ENCODE data around the gene TBX2. TPM values are rescaled to one million over a fixed set of nuclear protein-coding genes. Genes with fewer than 3 reads are reported as not detected.

TBX2 gene
- polyA plus RNA-seq, 1 experiment, result 7.8 TPM

DNA sequence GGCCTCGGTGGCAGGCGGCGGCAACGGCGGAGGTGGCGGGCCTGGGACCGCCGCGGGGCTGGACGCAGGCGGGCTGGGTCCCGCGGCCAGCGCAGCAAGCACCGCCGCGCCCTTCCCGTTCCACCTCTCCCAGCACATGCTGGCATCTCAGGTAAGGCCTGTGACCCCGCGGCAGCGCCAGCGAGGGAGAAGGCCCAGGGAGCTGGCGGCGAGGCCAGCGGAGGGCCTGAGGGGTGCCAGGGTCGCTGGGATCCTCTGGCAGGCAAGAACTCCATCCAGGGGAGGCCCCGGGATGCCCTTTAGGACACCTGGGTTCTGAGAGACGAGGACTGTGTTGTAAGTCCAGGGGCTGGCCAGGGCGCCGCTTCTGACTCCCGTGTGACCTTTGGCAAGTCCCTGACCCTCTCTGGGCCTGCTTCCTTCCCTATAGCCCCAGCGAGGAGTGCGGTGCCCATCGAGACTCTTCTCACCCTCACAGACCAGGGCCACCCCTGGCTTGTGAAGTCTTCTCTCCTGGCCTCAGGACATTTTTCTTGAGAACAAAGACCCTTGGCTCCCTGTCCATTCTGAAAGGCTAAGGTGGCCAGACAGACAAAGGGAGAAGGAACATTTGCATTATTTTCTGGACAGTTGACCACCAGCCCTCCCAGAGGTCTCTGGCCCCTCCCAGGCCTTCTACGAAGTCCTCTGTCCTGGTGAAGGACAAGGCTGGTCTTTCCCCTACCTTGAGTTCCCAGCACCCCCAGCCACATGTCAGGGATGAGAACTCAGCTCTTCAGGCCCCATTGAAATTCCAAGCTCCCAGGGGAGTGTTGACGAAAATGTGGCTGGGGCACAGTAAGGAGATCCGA is 6.3 kb downstream of the TBX2 start:
- Histone ChIP-seq H3K4me3 (ENCODE audit: low read depth, low read length) (peak overlapping the region; percentile 78), H3K27me3 (ENCODE audit: control insufficient read depth, insufficient read depth, low read length) (no peaks in the 10 kb centered on the region), H3K36me3 (ENCODE audit: control insufficient read depth, insufficient read depth, low read length) (peaks cover 26% of the 10 kb centered on the region)
- ChIA-PET CTCF (interaction anchor here (1.0 to 6.3 kb wide), 5 partner anchors 8 to 434 kb away, joined by 3 to 35 read pairs (median 4); partner anchors contain the start of gene TBX2), POLR2A (interaction anchor here (0.6 kb wide), 1 partner anchor 204 kb away, joined by 10 read pairs; no protein-coding TSS in a partner anchor)
- no peak for DNase-seq (ENCODE audit: low read depth)
- TF ChIP-seq, protein P1, sequence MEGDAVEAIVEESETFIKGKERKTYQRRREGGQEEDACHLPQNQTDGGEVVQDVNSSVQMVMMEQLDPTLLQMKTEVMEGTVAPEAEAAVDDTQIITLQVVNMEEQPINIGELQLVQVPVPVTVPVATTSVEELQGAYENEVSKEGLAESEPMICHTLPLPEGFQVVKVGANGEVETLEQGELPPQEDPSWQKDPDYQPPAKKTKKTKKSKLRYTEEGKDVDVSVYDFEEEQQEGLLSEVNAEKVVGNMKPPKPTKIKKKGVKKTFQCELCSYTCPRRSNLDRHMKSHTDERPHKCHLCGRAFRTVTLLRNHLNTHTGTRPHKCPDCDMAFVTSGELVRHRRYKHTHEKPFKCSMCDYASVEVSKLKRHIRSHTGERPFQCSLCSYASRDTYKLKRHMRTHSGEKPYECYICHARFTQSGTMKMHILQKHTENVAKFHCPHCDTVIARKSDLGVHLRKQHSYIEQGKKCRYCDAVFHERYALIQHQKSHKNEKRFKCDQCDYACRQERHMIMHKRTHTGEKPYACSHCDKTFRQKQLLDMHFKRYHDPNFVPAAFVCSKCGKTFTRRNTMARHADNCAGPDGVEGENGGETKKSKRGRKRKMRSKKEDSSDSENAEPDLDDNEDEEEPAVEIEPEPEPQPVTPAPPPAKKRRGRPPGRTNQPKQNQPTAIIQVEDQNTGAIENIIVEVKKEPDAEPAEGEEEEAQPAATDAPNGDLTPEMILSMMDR (IDR thresholded peaks at IDR 0.05; ENCODE audit: insufficient read depth, low read depth, low read length), result no peak

DNA sequence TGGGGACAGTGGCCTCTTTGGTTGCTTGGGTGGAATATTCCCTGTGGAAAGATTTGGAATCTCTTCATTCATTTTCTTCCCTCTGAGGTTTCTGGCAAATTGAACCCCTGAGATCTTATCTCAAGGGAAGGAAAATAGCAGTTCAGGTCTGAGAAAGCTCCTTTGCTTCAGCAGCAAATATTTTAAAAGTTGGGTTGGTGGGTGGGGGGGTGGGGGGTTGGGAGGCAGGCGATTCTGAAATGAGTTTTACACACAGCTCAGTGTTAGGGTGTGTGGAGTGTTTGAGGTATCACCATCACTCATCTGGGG is 6.8 kb downstream of the TBX2 start:
- TF ChIP-seq, protein P1 (IDR thresholded peaks at IDR 0.05; ENCODE audit: insufficient read depth, low read depth, low read length), result no peak
- Histone ChIP-seq H3K27me3 (ENCODE audit: control insufficient read depth, insufficient read depth, low read length) (no peaks in the 10 kb centered on the region), H3K4me3 (ENCODE audit: low read depth, low read length) (no peak overlapping the region), H3K36me3 (ENCODE audit: control insufficient read depth, insufficient read depth, low read length) (peaks cover 26% of the 10 kb centered on the region)
- POLR2A ChIA-PET, result interaction anchor here (0.6 kb wide), 1 partner anchor 205 kb away, joined by 10 read pairs; no protein-coding TSS in a partner anchor
- CTCF ChIA-PET, result interaction anchor here (1.0 to 6.3 kb wide), 4 partner anchors 8 to 435 kb away, joined by 3 to 35 read pairs (median 11); partner anchors contain the start of gene TBX2
- no peak for DNase-seq (ENCODE audit: low read depth)

DNA sequence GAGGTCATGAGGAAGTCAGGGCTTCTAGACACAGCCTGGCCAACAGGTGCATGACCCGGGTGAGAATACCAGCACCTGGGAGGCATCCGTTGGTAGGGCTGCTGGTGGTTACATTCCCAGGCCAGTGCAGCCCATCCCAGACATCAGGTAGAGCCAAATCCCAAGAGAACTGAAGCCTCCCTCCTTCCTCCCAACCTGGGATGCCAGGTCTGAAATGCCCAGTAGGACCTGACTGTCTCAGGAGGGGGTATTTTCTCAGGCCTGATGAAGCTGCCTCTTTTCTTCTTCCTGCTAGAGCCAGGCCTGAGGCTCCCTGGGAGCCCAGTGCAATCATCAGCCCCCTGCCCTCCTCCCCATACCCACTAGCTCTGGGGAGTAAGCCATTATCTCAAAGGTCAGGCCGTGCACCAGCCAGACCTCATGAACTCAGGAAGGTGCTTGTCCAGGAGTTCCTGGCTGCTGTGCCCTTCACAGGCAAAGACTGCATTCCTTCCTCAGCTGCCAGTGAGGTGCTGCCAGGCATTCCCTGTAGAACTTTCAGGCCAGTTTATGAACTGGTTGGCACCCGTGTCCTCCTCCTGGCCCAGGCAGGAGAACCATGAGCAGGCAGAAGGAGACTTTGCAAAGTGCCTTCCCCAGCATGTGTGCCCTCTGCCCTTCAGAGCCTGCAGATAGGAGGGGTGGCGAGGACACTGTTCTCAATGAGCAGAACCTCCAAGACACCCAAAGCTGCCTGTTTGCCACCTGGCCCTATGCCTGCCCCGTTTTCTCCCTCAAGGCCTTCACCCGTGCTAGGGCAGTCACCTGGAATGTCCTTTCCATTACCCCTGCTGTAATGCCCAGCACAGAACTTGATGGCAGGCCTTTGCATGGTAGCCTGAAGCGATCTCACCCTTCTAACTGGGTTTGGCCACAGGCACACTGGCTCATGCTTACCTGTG is 7.6 kb downstream of the TBX2 start:
- Histone ChIP-seq H3K36me3 (ENCODE audit: control insufficient read depth, insufficient read depth, low read length) (peaks cover 23% of the 10 kb centered on the region), H3K27me3 (ENCODE audit: control insufficient read depth, insufficient read depth, low read length) (no peaks in the 10 kb centered on the region), H3K4me3 (ENCODE audit: low read depth, low read length) (no peak overlapping the region)
- ChIA-PET CTCF (interaction anchor here (0.5 to 14.0 kb wide), 6 partner anchors 9 to 654 kb away, joined by 3 to 206 read pairs (median 26); partner anchors contain the start of gene TBX2), POLR2A (no interaction called here)
- TF ChIP-seq, protein P1 (IDR thresholded peaks at IDR 0.05; ENCODE audit: insufficient read depth, low read depth, low read length), result no peak
- DNase-seq (ENCODE audit: low read depth), result no peak

DNA sequence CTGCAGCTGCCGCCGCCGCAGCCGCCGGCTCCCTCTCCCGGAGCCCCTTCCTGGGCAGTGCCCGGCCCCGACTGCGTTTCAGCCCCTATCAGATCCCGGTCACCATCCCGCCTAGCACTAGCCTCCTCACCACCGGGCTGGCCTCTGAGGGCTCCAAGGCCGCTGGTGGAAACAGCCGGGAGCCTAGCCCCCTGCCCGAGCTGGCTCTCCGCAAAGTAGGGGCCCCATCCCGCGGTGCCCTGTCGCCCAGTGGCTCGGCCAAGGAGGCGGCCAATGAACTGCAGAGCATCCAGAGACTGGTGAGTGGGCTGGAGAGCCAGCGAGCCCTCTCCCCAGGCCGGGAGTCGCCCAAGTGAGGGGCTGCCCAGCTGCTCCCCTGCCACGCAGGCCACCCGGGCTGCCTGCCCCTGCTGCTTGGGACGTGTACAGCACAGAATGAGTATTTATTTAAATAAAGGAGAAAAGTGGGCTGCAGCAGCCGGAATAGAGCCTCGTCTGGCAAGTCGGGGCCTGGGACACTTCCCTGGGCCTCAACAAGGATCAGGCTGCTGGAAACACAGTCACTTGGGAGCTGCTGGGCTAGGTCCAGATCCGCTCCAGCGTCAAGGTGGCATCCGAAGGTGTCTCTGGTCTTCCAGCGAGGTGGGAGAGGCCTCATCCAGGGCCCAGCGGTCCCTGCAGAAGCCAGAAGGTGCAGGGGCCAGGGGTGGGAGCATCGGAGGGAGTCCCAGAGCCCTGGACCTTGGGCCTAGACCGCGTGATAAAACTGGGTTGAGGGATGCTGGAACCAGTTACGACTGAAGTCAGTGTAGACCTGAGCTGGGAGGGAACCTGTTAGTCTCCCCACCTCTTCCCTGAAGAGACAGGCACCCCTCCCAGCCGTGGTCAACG is 8.8 kb downstream of the TBX2 start:
- Histone ChIP-seq H3K36me3 (ENCODE audit: control insufficient read depth, insufficient read depth, low read length) (peaks cover 18% of the 10 kb centered on the region), H3K27me3 (ENCODE audit: control insufficient read depth, insufficient read depth, low read length) (no peaks in the 10 kb centered on the region), H3K4me3 (ENCODE audit: low read depth, low read length) (no peak overlapping the region)
- DNase-seq (ENCODE audit: low read depth), result no peak
- CTCF ChIA-PET, result interaction anchor here (0.5 to 14.0 kb wide), 12 partner anchors 10 to 746 kb away, joined by 3 to 206 read pairs (median 3); partner anchors contain the start of gene TBX2
- POLR2A ChIA-PET, result no interaction called here
- TF ChIP-seq, protein P1 (IDR thresholded peaks at IDR 0.05; ENCODE audit: insufficient read depth, low read depth, low read length), result no peak
